GM21423 (cell line): ENCODE measurements around the gene MME.

Source experiments
- ATAC-seq: cut with Tn5 transposase; IDR thresholded peaks from one replicate; pipeline ENCODE4 v1.9.1; 2021; ENCODE audit warnings: mild to moderate bottlenecking, moderate library complexity; ENCODE audit not compliant: unreplicated experiment

The MME gene

DNA sequence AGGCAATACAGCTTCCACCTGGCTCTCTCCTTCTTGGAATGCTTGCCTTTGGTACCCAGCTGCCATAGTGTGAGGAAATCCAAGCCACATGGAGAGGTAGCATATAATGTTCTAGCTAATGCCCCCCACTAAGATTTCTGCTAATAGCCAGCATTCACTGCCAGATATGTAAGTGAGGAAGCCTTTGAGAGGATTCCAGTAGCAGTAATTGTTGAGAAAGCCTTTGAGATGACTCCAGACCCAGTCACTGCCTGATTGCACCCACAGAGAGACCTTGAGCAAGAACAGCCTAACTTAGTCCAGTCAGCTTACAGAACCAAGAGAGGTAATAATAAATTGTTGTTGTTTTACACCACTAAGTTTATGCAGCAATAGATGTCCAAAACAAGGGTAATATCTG, 150.3 kb downstream of the MME start:
- ATAC-seq, result no peak

DNA sequence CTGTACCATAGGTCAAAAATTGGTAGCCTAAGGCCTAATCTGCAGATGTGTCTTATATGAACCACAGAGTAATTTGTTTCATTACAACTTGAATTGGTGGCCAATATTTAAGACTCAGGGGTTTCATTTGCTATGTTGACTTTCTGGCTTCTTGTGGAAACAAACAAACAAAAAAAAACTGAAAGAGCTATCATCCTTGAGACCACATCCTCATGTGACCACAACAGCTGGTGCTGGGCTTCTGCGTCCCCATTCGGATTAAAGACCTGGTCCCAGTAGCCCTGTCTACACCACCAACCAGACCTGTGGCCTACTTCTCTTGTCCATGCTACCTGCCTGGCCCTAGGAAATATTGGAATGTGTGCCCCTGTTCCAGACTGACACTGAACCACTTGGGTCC, 151.7 kb downstream of the MME start:
- peak; percentile 61 for ATAC-seq

DNA sequence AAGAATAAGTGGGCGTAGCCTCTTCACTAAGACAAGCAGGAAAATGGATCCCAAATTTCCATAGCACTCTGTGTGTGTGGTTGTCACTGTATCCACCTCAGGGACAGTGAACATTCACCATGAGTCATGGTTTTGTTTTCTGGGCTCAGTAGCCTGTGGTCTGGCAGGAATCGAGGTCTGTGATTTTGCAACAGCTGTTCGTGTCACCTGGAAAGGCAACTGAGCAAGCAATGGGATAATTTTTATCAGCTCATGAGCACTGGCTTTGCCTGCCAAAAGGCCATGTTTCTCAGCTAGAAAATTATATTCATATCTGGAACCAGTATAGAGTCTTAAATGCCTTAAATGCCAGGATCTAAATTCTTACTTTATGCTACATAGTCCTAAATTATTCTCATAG, 152.5 kb downstream of the MME start:
- no peak for ATAC-seq

DNA sequence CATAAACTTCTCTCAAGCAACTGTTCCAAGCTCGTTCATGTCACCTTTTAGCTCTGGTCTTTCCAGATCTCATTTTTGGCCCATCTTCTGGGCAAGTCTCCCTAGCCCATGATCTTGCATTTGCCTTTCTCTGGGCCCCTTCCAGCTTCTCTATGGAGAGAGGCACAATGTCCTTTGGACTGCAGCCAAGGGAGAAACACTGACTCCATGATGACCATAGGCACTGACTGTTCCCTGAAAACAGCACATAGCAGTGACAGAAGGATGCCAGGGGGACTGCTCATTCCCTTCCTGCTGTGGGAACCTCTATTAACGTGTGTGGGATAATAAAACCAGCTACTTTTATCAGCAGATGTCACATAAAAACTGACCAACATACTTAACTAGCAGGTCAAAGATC, 153.1 kb downstream of the MME start:
- ATAC-seq, result no peak
